HepG2 (cell line): ENCODE measurements around the gene KLHL11. TPM values are rescaled to one million over a fixed set of nuclear protein-coding genes. Genes with fewer than 3 reads are reported as not detected.
A peak's percentile ranks its signal among the peaks of the same experiment; 100 is the strongest.

ENCODE experiments used
- ATAC-seq: fragments of 200-7000 bp; cut with Tn5 transposase; 3 replicates; pipeline ENCODE4 v1.9.1; 2020; ENCODE audit warnings: mild to moderate bottlenecking, moderate library complexity
- BruUV-seq: library from RNA; stranded (reverse); fragments of 400-500 nt; replicated peaks from 2 replicates; lab custom pipeline; 2021; lab: Mats Ljungman, UMichigan
- CTCF ChIA-PET: fragments of 300-600 bp; formaldehyde crosslinking; extraction: SDS; loops from one replicate; lab custom pipeline; 2021; ENCODE audit warnings: low total read pairs, inconsistent platforms, low intra/inter-chr PET ratio; lab: Yijun Ruan, JAX
- POLR2A ChIA-PET: fragments of 350-600 bp; sonication (Branson Sonifier 250); formaldehyde crosslinking; loops from one replicate; lab custom pipeline; 2020; ENCODE audit warnings: antibody characterized with exemption, inconsistent platforms; lab: Yijun Ruan, JAX
- DNase-seq: peaks from one replicate; pipeline ENCODE4 v3.0.0-alpha.2; 2015; ENCODE audit warnings: low spot score
- FAIRE-seq: peaks from 3 replicates; lab custom pipeline; 2011; peaks lifted over from hg19 to GRCh38; lab: Jason Lieb, UNC
- H2AFZ ChIP-seq: one replicate; pipeline ENCODE4 v1.6.1; 2011; ENCODE audit warnings: low read length, inconsistent platforms
- H3K27ac ChIP-seq: fragments of 300-600 bp; 3 replicates; pipeline ENCODE4 v1.8.0; 2011; ENCODE audit warnings: mixed run types, mild to moderate bottlenecking, mixed read lengths, low read length, inconsistent platforms; ENCODE audit not compliant: insufficient read depth; ENCODE audit errors: extremely low read length
- H3K27me3 ChIP-seq, 2 experiments: fragments of 200-600 bp in 1 of 2; 2 replicates in 1 of 2; 3 replicates in 1 of 2; pipeline versions ENCODE4 v1.6.0 to v1.8.0; 2011; ENCODE audit warnings: low read length in 2 of 2, mild to moderate bottlenecking in 2 of 2, moderate library complexity in 2 of 2, inconsistent platforms in 1 of 2; ENCODE audit not compliant: insufficient read depth in 2 of 2, control insufficient read depth in 1 of 2
- H3K36me3 ChIP-seq, 2 experiments: fragments of 200-600 bp in 1 of 2; replicated peaks in 1 of 2; 2 replicates in 1 of 2; 3 replicates in 1 of 2; pipeline versions ENCODE4 v1.5.1 to v1.8.0; 2011; ENCODE audit warnings: low read length in 2 of 2, inconsistent platforms in 1 of 2; ENCODE audit not compliant: insufficient read depth in 2 of 2, control insufficient read depth in 1 of 2
- H3K4me1 ChIP-seq: 2 replicates; pipeline ENCODE4 v1.5.1; 2012; ENCODE audit warnings: low read length, inconsistent platforms; ENCODE audit not compliant: insufficient read depth
- H3K4me2 ChIP-seq: 2 replicates; pipeline ENCODE4 v1.6.0; 2011; ENCODE audit warnings: low read depth, low read length, inconsistent platforms
- H3K4me3 ChIP-seq, 3 experiments: fragments of 200-600 bp in 1 of 3; sonication (generic), shearing (Covaris generic) in 1 of 3; replicated peaks in 1 of 3; 2 replicates each; pipeline ENCODE4 v1.5.1; 2011 to 2016; ENCODE audit warnings: low read length in 3 of 3, inconsistent platforms in 2 of 3, low read depth in 2 of 3, mild to moderate bottlenecking in 2 of 3, control low read depth in 1 of 3, mixed read lengths in 1 of 3; ENCODE audit not compliant: insufficient read depth in 1 of 3
- H3K79me2 ChIP-seq: one replicate; pipeline ENCODE4 v1.6.1; 2011; ENCODE audit warnings: low read length, inconsistent platforms; ENCODE audit not compliant: insufficient read depth
- H3K9ac ChIP-seq: 2 replicates; pipeline ENCODE4 v1.6.0; 2011; ENCODE audit warnings: mild to moderate bottlenecking, low read depth, low read length, inconsistent platforms; ENCODE audit not compliant: insufficient read depth
- H3K9me3 ChIP-seq: 2 replicates; pipeline ENCODE4 v1.5.1; 2012; ENCODE audit warnings: mild to moderate bottlenecking, low read length
- H4K20me1 ChIP-seq: 2 replicates; pipeline ENCODE4 v1.6.0; 2011; ENCODE audit warnings: inconsistent platforms, mild to moderate bottlenecking, low read length, moderate library complexity; ENCODE audit not compliant: insufficient read depth
- AGO1 ChIP-seq: fragments of 200-400 bp; formaldehyde crosslinking; IDR thresholded peaks from 2 replicates; pipeline ENCODE4 v1.6.1; 2017; ENCODE audit warnings: mild to moderate bottlenecking, low read depth, low read length, moderate library complexity; ENCODE audit not compliant: poor library complexity, severe bottlenecking
- AKAP8 ChIP-seq: sonication (generic); formaldehyde crosslinking; IDR thresholded peaks from 2 replicates; pipeline ENCODE4 v1.5.1; 2020; ENCODE audit warnings: mild to moderate bottlenecking, missing genetic modification reagents
- POLR2AphosphoS2 ChIP-seq: IDR thresholded peaks from 2 replicates; pipeline ENCODE4 v1.6.1; 2011; ENCODE audit warnings: low read depth, low read length, improper control_type of control experiment
- SMC3 ChIP-seq: IDR thresholded peaks from 2 replicates; pipeline ENCODE4 v1.6.1; 2011; ENCODE audit warnings: low read length, improper control_type of control experiment
- TAF1 ChIP-seq: sonication (generic); formaldehyde crosslinking; IDR thresholded peaks from 2 replicates; pipeline ENCODE4 v1.4.0; 2020; ENCODE audit warnings: missing genetic modification reagents
- ZFY ChIP-seq: sonication (generic); formaldehyde crosslinking; IDR thresholded peaks from 2 replicates; pipeline ENCODE4 v1.4.0; 2020; ENCODE audit warnings: missing genetic modification reagents
- ZNF33B ChIP-seq: sonication (generic); formaldehyde crosslinking; IDR thresholded peaks from 2 replicates; pipeline ENCODE4 v1.5.1; 2020; ENCODE audit warnings: mild to moderate bottlenecking, missing genetic modification reagents
- WGBS: methylation state at CpG from one replicate; pipeline ENCODE4 v1.1.6; 2017; ENCODE audit warnings: low lambda C conversion rate; 5-methylcytosine and 5-hydroxymethylcytosine counted together
- in situ Hi-C: cut with HindIII; loops from 2 replicates; pipeline ENCODE4 v1.10.0; 2017; ENCODE audit warnings: low pct_unique_long_range_greater_than_20kb; ENCODE audit not compliant: extremely low pct_ligation_motif_present
- intact Hi-C: fragments of 100-400 bp; cut with micrococcal nuclease; formaldehyde crosslinking; loops from one replicate; pipeline ENCODE4 v1.10.0; 2022; ENCODE audit not compliant: unreplicated experiment
- polyA plus RNA-seq, 8 experiments: library from polyadenylated mRNA; depleted of rRNA in 3 of 8; stranded (reverse) in 7 of 8; unstranded in 1 of 8; fragments of >200 nt; fragmentation: Illumina TruSeq in 4 of 8; extraction: Trizol in 4 of 8; gene quantifications; 2 replicates each; pipeline versions ENCODE4 v1.2.1 to v1.2.3, GENCODE V29; 2011 to 2016; ENCODE audit warnings: low read depth in 4 of 8, missing spikeins in 1 of 8, mixed read lengths in 1 of 8; ENCODE audit not compliant: insufficient read depth in 1 of 8
- total RNA-seq, 5 experiments: library from RNA; depleted of rRNA; stranded (reverse); fragments of >200 nt; fragmentation: Illumina TruSeq; extraction: Trizol; gene quantifications; 2 replicates each; pipeline ENCODE4 v1.2.3, GENCODE V29; 2016; ENCODE audit warnings: low read depth in 1 of 5
- TF ChIP-seq, protein P1 (sequence below): sonication (generic); formaldehyde crosslinking; IDR thresholded peaks from 2 replicates; pipeline ENCODE4 v1.8.0; 2022; ENCODE audit warnings: low read depth, missing genetic modification reagents
- TF ChIP-seq, protein P2 (sequence below): sonication (generic); formaldehyde crosslinking; IDR thresholded peaks from 2 replicates; pipeline ENCODE4 v1.9.0; 2022; ENCODE audit warnings: missing genetic modification reagents, mild to moderate bottlenecking, borderline replicate concordance

KLHL11 gene
- total and polyA plus RNA-seq, 2 of the 13 experiments (the other 11 are each of a cell fraction or from before 2014, with no cell fraction given): 7.7 to 27.5 TPM

DNA sequence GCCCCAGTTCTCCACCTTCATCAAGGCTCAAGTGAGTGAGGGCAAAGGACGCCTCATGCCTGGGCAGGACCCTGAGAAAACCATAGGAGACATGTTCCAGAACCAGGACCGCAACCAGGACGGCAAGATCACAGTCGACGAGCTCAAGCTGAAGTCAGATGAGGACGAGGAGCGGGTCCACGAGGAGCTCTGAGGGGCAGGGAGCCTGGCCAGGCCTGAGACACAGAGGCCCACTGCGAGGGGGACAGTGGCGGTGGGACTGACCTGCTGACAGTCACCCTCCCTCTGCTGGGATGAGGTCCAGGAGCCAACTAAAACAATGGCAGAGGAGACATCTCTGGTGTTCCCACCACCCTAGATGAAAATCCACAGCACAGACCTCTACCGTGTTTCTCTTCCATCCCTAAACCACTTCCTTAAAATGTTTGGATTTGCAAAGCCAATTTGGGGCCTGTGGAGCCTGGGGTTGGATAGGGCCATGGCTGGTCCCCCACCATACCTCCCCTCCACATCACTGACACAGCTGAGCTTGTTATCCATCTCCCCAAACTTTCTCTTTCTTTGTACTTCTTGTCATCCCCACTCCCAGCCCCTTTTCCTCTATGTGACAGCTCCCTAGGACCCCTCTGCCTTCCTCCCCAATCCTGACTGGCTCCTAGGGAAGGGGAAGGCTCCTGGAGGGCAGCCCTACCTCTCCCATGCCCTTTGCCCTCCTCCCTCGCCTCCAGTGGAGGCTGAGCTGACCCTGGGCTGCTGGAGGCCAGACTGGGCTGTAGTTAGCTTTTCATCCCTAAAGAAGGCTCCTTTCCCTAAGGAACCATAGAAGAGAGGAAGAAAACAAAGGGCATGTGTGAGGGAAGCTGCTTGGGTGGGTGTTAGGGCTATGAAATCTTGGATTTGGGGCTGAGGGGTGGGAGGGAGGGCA is 42.7 kb downstream of the KLHL11 start (continued):
- TF ChIP-seq, protein P1, sequence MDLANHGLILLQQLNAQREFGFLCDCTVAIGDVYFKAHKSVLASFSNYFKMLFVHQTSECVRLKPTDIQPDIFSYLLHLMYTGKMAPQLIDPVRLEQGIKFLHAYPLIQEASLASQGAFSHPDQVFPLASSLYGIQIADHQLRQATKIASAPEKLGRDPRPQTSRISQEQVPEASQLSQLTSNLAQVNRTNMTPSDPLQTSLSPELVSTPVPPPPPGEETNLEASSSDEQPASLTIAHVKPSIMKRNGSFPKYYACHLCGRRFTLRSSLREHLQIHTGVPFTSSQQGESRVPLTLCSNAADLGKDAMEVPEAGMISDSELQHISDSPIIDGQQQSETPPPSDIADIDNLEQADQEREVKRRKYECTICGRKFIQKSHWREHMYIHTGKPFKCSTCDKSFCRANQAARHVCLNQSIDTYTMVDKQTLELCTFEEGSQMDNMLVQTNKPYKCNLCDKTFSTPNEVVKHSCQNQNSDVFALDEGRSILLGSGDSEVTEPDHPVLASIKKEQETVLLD (CRISPR knock-in tag): no peak
- TF ChIP-seq ZNF33B (no peak), ZFY (CRISPR knock-in tag) (0 out of 2 replicates have a peak, but pooled peaks have one; percentile 20), SMC3 (no peak), AKAP8 (0 out of 2 replicates have a peak, but pooled peaks have one; percentile 71)
- TF ChIP-seq, protein P2, sequence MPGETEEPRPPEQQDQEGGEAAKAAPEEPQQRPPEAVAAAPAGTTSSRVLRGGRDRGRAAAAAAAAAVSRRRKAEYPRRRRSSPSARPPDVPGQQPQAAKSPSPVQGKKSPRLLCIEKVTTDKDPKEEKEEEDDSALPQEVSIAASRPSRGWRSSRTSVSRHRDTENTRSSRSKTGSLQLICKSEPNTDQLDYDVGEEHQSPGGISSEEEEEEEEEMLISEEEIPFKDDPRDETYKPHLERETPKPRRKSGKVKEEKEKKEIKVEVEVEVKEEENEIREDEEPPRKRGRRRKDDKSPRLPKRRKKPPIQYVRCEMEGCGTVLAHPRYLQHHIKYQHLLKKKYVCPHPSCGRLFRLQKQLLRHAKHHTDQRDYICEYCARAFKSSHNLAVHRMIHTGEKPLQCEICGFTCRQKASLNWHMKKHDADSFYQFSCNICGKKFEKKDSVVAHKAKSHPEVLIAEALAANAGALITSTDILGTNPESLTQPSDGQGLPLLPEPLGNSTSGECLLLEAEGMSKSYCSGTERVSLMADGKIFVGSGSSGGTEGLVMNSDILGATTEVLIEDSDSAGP: 0 out of 2 replicates have a peak, but pooled peaks have one; percentile 11

DNA sequence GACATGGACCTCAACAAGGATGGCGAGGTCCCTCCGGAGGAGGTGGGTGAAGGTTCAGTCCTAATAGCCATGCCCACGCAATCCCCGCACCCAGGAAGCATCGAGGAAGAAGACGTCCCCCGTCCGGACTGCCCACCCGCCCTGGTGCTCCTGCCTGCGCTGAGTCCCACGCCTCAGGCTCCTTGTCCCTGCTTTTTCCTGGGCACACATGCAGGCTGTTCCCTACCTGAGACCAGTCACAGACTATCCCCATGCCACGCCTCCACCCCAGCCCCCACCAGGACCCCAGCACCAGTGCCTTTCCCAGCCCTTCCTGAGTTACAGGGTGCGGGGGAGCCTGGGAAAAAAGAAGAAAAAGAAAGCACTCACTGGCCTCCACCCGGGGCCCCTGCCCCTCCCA is 43.4 kb downstream of the KLHL11 start:
- ATAC-seq (peak; percentile 2; the same call in 2 of the 3 replicates), DNase-seq (no peak), FAIRE-seq (no peak)
- in situ Hi-C loops: no loop called here
- H3K9me3 ChIP-seq: no peaks in the 10 kb centered on the region
- H3K4me2 ChIP-seq: no peak overlapping the region
- peaks cover 7% of the 10 kb centered on the region for H3K79me2 ChIP-seq
- peaks cover 9% of the 10 kb centered on the region; the same call in 1 of the 2 replicates for H4K20me1 ChIP-seq
- no peak overlapping the region for H3K27ac ChIP-seq
- TF ChIP-seq AGO1 (peak; percentile 24), POLR2AphosphoS2 (peak; percentile 25; the same call in 1 of the 2 replicates), TAF1 (no peak)
- TF ChIP-seq, protein P2: 0 out of 2 replicates have a peak, but pooled peaks have one; percentile 3
- H3K4me1 ChIP-seq: peaks cover 42% of the 10 kb centered on the region
- CTCF ChIA-PET: no interaction called here
- H3K36me3 ChIP-seq: peaks cover 25 to 56% of the 10 kb centered on the region in 2 experiments
- intact Hi-C loops: no loop called here
- POLR2A ChIA-PET: interaction anchor here (1.6 to 1.8 kb wide), 3 partner anchors 9 to 138 kb away, joined by 7 to 10 read pairs (median 7); partner anchors contain the start of genes FKBP10 and P3H4
- H3K4me3 ChIP-seq: no peak overlapping the region
- no peaks in the 10 kb centered on the region for H3K27me3 ChIP-seq
- no peak overlapping the region for H3K9ac ChIP-seq
- BruUV-seq: no TSS peak
- 91% methylated on average over 14 of the region's 14 CpGs for WGBS
- no peak overlapping the region for H2AFZ ChIP-seq
